Smooth muscle cell of the brain vasculature (primary cell): ENCODE data around the gene NKAIN1.
"Not testable (repeated sequence)": the region's sequence is repeated elsewhere in the genome, so short reads cannot be mapped to it uniquely, and the experiment has no call there.

ENCODE experiments used
- DNase-seq: peaks from one replicate; pipeline ENCODE4 v3.0.0-alpha.2; 2012; ENCODE audit warnings: low read depth, low spot score

NKAIN1 gene

GRCh38 chr1:31239653-31240241 is at the start of gene NKAIN1:
Gene NKAIN1, minus strand, starts transcription at chr1:31239887. Its CDS starts 340 bp downstream, at chr1:31239547.
- no peak for DNase-seq

- no peak for DNase-seq
Measured at GRCh38 chr1:31289021-31289420, 49.3 kb upstream of the NKAIN1 start.

DNA sequence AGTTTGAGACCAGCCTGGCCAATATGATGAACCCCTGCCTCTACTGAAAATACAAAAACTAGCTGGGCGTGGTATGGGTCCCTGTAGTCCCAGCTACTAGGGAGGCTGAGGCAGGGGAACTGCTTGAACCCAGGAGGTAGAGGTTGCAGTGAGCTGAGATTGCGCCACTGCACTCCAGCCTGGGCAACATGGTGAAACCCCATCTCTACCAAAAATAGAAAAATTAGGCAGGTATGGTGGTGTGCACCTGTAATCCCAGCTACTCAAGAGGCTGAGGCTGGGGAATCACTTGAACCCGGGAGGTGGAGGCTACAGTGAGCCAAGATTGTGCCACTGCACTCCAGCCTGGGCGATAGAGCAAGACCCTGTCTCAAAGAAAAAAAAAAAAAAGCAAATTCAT is 48.1 kb upstream of the NKAIN1 start:
- not testable (repeated sequence) for DNase-seq

DNA sequence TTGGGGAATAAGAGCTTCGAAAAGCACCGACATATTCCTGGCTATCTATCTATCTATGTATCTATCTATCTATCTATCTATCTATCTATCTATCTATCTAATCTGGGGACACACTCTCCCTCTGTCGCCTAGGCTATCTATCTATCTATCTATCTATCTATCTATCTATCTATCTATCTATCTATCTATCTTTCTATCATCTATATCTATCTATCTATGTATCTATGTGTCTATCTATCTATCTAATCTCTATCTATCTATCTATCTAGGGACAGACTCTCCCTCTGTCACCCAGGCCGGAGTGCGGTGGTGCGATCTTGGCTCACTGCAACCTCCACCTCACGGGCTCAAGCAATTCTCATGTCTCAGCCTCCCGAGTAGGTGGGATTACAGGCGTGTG is 42.7 kb upstream of the NKAIN1 start:
- not testable (repeated sequence) for DNase-seq

DNA sequence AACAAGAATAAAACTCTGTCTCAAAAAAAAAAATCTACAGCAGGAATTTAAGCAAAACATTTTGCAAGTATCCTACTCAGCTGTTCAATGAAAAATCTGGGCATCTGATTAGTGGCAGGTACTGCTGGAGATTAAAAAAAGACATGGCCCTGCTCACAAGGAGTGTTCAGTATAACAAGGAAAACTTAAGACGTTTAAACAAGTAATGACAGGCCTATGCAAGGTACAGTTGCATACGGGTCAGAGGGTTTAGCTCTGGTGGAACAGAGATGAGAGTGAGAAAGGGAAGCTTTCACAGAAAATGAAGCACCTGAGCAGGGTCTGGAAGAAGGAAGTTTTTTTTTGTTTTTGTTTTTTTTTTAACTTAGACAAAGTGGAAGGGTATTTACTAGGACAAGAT is 33.9 kb upstream of the NKAIN1 start:
- no peak for DNase-seq

GRCh38 chr1:31272369-31272768 is 32.7 kb upstream of the NKAIN1 start:
- DNase-seq = no peak

DNA sequence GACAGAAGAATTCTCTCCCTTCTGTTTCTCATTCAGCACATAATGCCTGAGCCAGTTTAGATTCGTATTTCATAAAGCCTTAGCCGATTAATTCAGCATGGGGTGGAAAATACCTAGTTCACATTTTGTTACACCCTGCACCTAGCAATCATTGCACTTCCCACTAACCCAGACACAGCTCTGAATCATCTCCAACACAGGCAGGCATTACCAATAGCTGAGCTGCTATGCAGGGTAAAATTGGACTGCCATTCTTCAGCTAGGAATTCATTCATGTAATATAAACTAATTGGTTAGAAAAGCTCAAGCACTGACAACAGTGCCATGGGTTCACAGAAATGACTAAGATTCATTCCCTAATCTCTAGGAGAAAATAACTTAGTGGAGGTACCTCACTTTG is 26.9 kb upstream of the NKAIN1 start:
- no peak for DNase-seq

DNA sequence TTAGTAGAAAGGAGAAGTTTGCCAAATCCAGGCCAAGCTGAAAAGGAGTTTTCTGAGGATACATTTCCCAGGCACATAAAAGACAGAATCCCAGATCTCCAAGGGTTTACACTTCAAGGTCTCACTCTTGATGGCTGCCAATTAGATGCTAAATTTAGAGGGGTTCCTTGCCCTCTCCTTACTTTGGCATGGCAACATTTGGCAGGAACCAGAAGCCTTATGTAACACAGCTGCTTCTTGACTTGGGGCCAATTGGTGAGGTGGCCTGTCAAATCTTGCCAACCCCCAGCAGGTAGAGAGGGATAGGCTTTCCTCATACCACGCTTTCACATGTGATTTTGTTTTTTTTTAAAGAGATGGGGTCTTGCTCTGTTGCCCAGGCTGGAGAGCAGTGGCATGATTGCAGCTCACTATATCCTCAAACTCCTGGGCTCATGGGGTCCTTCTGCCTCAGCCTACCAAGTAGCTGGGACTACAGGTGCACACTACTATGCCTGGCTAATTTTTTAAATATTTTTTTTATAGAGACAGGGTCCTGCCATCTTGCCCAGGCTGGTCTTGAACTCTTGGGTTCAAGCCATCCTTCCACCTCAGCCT is 25.2 kb upstream of the NKAIN1 start:
- no peak for DNase-seq

GRCh38 chr1:31263408-31263807 is 23.7 kb upstream of the NKAIN1 start:
- DNase-seq = no peak

- DNase-seq = not testable (repeated sequence)
Measured at GRCh38 chr1:31262393-31262792, 22.7 kb upstream of the NKAIN1 start.

- no peak for DNase-seq
Measured at GRCh38 chr1:31261916-31262315, 22.2 kb upstream of the NKAIN1 start.

- DNase-seq = no peak
Measured at GRCh38 chr1:31259746-31260145, 20.1 kb upstream of the NKAIN1 start.

DNA sequence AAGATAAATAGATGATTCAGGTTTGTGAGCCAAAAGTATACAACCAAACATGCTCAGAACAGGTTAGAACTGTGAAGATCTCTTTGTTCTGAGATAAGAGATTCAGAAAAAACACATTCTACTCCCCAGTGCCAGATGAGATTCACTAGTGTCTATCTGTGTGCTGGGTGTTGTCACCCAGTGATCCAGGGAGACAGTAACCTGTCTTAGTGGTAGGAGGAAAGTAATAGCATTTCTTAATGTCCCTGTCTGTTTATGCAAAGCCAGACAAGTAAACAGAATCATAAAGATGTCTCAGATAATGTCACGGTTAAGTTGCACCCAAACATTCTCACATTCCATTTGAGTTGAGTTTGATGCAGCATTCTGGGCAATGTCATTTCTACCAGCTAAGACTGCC is 18.9 kb upstream of the NKAIN1 start:
- no peak for DNase-seq

DNA sequence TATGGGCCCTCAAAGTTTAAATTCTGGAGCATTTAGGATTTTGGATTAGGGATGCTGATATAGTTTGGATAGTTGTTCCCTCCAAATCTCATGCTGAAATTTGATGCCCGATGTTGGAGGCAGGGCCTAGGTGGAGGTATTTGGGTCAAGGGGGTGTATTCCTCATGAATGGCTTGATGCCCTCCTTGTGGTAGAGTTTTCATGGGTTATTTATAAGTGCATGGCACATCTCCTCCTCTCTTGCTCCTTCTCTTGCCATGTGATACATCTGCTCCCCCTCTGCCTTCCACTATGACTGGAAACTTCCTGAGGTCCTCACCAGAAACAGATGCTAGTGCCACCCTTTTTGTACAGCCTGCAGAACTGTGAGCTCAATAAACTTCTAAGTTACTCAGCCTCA is 17.5 kb upstream of the NKAIN1 start:
- DNase-seq = no peak

GRCh38 chr1:31249854-31250253 is 10.2 kb upstream of the NKAIN1 start:
- no peak for DNase-seq

GRCh38 chr1:31248276-31248675 is 8.6 kb upstream of the NKAIN1 start:
- DNase-seq = no peak

GRCh38 chr1:31244326-31244725 is 4.6 kb upstream of the NKAIN1 start:
- DNase-seq = no peak

- DNase-seq = no peak
Measured at GRCh38 chr1:31243501-31244286, 4.0 kb upstream of the NKAIN1 start.

DNA sequence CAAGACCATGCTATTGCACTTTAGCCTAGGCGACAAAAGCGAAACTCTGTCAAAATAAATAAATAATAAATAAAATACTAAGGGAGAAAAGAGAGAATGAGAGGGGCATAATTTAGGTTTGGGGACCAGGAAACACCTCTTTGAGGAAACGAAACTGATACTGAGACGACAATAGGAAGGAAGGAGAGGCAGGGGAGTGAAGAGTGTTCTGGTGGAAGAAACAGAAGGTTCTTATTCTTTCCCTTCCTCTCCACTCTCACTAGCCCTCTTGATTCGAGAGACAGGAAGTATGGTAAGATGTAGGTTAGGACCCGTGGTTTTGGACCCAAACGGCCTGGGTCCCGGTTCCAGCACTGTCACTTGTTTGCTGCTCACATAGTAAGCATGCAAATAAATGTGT is 1.6 kb upstream of the NKAIN1 start:
- no peak for DNase-seq

DNA sequence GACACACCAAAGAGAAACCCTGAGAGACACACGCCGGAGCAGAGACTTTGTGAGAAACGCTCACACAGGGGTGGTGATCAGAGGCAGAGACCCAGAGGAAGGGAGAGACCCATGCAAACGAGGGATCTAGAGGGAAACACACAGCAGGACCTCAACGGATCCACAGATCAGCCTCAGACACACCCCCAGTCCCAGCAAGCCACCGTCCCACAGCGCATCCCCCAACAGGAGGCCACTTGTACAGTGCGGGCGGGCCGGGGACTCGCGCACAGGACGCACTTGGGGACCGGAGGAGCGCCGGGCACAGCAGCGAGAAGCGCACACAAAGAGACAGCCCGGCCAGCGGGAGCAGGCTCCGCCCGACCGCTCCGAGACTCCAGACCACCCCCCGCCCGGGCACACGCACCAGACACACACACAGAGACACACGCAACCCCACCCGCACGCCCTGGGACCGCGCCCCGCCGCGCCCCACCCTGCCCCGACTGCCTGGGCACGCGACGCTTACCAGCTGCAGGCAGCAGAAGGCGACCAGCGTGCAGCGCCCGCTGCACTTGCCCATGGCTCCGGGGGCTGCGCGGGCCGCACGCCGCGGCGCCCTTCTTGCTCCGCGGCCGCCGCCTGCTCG is 587 bp downstream of the NKAIN1 start:
- DNase-seq = no peak

- no peak for DNase-seq
Measured at GRCh38 chr1:31238612-31238985, 1.1 kb downstream of the NKAIN1 start.

DNA sequence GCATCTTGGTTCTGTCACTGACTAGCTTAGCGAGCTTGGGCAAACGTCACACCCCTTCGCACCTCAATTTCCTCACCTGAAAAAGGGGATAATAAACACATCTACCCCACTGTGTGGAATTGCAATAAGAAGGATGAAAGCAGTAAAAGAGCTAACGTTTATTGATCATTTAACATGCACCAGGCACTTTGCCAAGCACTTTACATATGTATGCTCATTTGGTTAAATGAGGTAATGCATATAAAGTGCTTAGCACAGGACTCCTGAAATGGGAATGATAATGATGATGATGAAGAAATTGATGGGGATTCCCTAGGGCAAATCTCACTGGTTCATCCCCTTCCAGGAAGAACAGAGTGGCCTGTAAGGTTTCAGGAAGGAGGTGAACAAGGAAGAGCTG is 4.8 kb downstream of the NKAIN1 start:
- DNase-seq = no peak
